Retinal pigment epithelial cell (primary cell): ENCODE data around the gene CRYBG3.
A peak's percentile ranks its signal among the peaks of the same experiment; 100 is the strongest.

Experiments used
- DNase-seq: peaks from one replicate; pipeline ENCODE4 v3.0.0-alpha.2; 2010; ENCODE audit warnings: low read depth
- H3K4me3 ChIP-seq: 2 replicates; pipeline ENCODE4 v1.5.1; 2011; ENCODE audit warnings: mild to moderate bottlenecking, low read length, control low read depth, moderate library complexity
- TF ChIP-seq, protein P1 (sequence below): conservative IDR thresholded peaks from 2 replicates; pipeline ENCODE4 v1.5.1; 2011; ENCODE audit warnings: low read depth, low read length, control low read depth, inconsistent platforms

Gene CRYBG3

DNA sequence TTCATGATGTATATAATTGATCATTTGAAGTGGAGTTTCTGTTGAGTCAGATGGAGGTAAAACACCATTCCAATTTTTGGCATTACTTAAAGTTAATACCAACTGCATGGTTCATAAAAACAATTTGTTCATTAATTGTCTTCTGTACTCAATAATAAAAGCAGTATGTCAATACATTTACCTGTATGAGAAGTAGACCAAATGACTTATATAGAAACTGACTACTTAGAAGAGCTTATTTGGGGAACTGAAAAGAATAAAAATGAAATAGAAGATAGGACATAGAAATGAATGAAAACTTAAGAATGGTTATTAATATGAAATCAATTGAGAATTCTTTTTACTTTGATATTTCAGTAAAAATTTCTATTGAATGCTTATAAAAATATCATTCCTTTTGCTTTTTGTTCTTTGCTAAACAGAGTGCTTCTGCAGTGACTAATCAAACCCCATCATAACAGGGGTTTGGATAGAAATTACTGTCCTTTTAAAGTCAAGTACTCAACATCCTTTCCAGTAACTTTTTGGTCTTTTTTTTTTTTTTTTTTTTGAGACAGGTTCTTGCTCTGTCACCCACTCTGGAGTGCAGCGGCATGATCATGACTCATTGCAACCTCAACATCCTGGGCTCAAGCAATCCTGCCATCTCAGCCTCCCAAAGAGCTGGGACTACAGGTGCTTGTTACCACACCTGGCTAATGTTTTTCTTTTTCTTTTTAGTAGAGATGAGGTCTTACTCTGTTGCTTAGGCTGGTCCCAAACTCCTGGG is 6.5 kb upstream of the CRYBG3 start:
- no peak overlapping the region for H3K4me3 ChIP-seq
- TF ChIP-seq, protein P1, sequence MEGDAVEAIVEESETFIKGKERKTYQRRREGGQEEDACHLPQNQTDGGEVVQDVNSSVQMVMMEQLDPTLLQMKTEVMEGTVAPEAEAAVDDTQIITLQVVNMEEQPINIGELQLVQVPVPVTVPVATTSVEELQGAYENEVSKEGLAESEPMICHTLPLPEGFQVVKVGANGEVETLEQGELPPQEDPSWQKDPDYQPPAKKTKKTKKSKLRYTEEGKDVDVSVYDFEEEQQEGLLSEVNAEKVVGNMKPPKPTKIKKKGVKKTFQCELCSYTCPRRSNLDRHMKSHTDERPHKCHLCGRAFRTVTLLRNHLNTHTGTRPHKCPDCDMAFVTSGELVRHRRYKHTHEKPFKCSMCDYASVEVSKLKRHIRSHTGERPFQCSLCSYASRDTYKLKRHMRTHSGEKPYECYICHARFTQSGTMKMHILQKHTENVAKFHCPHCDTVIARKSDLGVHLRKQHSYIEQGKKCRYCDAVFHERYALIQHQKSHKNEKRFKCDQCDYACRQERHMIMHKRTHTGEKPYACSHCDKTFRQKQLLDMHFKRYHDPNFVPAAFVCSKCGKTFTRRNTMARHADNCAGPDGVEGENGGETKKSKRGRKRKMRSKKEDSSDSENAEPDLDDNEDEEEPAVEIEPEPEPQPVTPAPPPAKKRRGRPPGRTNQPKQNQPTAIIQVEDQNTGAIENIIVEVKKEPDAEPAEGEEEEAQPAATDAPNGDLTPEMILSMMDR: no peak
- DNase-seq: no peak

- no peak overlapping the region for H3K4me3 ChIP-seq
- TF ChIP-seq, protein P1: no peak
- DNase-seq: no peak
Measured at GRCh38 chr3:97816811-97817210, 5.0 kb upstream of the CRYBG3 start.

DNA sequence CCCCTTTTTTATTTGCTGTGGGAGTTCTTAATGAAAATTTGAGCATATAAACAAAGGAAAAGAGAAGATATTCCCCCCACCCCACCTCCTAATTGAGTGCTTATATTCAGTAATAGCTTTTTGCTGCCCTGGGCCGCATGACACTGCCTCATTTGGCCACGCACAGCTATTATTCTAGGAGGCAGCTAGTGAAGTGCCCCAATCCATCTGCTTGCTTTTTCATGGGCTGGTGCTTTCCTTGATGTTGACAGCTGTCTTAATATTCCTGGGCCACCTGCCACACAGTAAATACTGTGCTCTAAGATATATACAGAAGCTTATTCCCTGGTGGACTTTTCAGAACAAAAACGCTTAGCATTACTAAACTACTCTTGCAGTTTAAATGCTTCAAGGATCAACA is 3.8 kb upstream of the CRYBG3 start:
- TF ChIP-seq, protein P1: no peak
- DNase-seq: no peak

DNA sequence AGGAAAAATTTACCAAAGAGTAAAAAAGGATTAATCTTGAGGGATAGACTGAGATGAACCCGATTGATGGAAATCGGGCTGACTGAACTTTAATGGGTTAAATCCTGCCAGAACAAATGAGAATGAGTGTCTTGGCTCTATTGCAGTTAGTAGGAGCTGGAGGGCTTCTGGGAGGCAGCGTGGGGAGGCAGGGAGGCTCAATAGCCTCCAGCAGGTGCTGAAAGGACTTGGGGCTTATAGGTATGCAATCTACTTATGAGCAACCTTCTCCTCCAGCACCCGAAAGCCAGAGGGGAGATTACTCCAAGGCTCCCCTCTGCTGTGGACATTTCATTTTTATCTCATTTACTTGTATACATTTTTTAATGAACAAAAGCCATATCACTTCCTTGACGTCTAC is 1.0 kb upstream of the CRYBG3 start:
- DNase-seq: no peak
- H3K4me3 ChIP-seq: peak overlapping the region; percentile 79

More for the DNA sequence above, 3.8 kb upstream of the CRYBG3 start:
- no peak overlapping the region for H3K4me3 ChIP-seq

DNA sequence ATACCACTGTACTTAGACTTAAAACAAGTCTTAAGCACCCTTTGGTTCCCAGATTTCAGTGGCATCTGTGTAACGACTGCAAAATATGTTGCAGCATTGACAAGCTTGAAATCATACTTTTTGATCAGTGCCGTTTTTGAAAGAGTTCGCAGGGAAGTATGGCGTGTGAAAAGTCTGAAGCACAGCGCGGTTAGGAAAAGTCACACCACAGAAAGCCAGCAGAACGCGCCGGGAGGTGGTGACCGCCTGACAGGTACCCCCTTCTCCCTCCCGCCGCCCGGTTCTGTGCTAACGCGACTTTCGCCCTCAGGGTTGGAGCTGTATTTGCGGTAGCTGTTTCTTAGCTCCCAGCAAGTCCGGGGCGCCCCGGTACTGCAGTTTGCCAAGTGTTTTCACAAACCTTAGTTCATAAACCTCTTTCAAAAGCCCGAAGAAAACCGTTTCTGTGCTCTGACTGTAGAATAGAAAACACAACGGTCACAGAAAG is 481 bp upstream of the CRYBG3 start:
- DNase-seq: peak; percentile 21
- peak overlapping the region; percentile 79 for H3K4me3 ChIP-seq
- TF ChIP-seq, protein P1: no peak

More for the DNA sequence above, 1.0 kb upstream of the CRYBG3 start:
- TF ChIP-seq, protein P1: no peak

- TF ChIP-seq, protein P1: no peak
- H3K4me3 ChIP-seq: peak overlapping the region; percentile 79
- no peak for DNase-seq
Measured at GRCh38 chr3:97822359-97822775, 556 bp downstream of the CRYBG3 start.
